OCI-LY1 (cell line): ENCODE results near the gene SPOCK2.

Experiments
- H2AFZ ChIP-seq: fragments of 200-600 bp; sonication (generic), shearing (Covaris generic); 2 replicates; pipeline ENCODE4 v1.6.0; 2014; ENCODE audit warnings: antibody characterized with exemption, mild to moderate bottlenecking, low read length
- H3F3A ChIP-seq: fragments of 200-600 bp; sonication (generic), shearing (Covaris generic); 2 replicates; pipeline ENCODE4 v1.6.0; 2014; ENCODE audit warnings: mild to moderate bottlenecking, antibody characterized with exemption, low read length, moderate library complexity; ENCODE audit not compliant: insufficient read depth
- H3K27ac ChIP-seq: fragments of 200-600 bp; sonication (generic); 2 replicates; pipeline ENCODE4 v1.5.1; 2014; ENCODE audit warnings: low read length, mixed run types, mild to moderate bottlenecking, low read depth; ENCODE audit not compliant: poor library complexity, severe bottlenecking
- H3K27me3 ChIP-seq: fragments of 200-600 bp; sonication (generic); 2 replicates; pipeline ENCODE4 v1.6.0; 2014; ENCODE audit warnings: antibody characterized with exemption, mild to moderate bottlenecking, low read length, moderate library complexity; ENCODE audit not compliant: insufficient read depth
- H3K36me3 ChIP-seq: fragments of 200-600 bp; sonication (generic); 2 replicates; pipeline ENCODE4 v1.6.1; 2014; ENCODE audit warnings: mild to moderate bottlenecking, antibody characterized with exemption, low read length, moderate library complexity, mixed read lengths; ENCODE audit not compliant: insufficient read depth
- H3K4me1 ChIP-seq: fragments of 200-600 bp; sonication (generic); 2 replicates; pipeline ENCODE4 v1.5.1; 2014; ENCODE audit warnings: mild to moderate bottlenecking, low read length, moderate library complexity; ENCODE audit not compliant: insufficient read depth, severe bottlenecking
- H3K4me2 ChIP-seq: fragments of 200-600 bp; sonication (generic), shearing (Covaris generic); 2 replicates; pipeline ENCODE4 v1.6.1; 2014; ENCODE audit warnings: low read length
- H3K4me3 ChIP-seq: fragments of 200-600 bp; sonication (generic); 2 replicates; pipeline ENCODE4 v1.5.1; 2014; ENCODE audit warnings: low read length, low read depth, mild to moderate bottlenecking, mixed read lengths; ENCODE audit not compliant: poor library complexity, severe bottlenecking
- H3K79me2 ChIP-seq: fragments of 200-600 bp; shearing (Covaris generic); 2 replicates; pipeline ENCODE4 v1.6.1; 2016; ENCODE audit warnings: mixed run types, low read length, mixed read lengths; ENCODE audit not compliant: insufficient read depth
- H3K9ac ChIP-seq: fragments of 200-600 bp; sonication (generic), shearing (Covaris generic); 2 replicates; pipeline ENCODE4 v1.6.1; 2014; ENCODE audit warnings: mild to moderate bottlenecking, low read length, mixed read lengths
- H3K9me2 ChIP-seq: fragments of 200-600 bp; sonication (generic), shearing (Covaris generic); 2 replicates; pipeline ENCODE4 v1.6.1; 2014; ENCODE audit warnings: low read depth, mild to moderate bottlenecking, low read length, mixed read lengths
- H3K9me3 ChIP-seq: fragments of 200-600 bp; shearing (Covaris generic); 2 replicates; pipeline ENCODE4 v1.6.1; 2014; ENCODE audit warnings: low read length, mixed read lengths
- H4K20me1 ChIP-seq: fragments of 200-600 bp; sonication (generic), shearing (Covaris generic); 2 replicates; pipeline ENCODE4 v1.6.0; 2016; ENCODE audit warnings: mild to moderate bottlenecking, low read length; ENCODE audit not compliant: insufficient read depth
- CTCF ChIP-seq: fragments of 200-600 bp; sonication (generic), shearing (Covaris generic); IDR thresholded peaks from 2 replicates; pipeline ENCODE4 v1.5.1; 2017; ENCODE audit warnings: mild to moderate bottlenecking, antibody characterized with exemption, low read length, moderate library complexity, mixed read lengths
- EZH2 ChIP-seq: fragments of 200-600 bp; sonication (generic), shearing (Covaris generic); IDR thresholded peaks from 2 replicates; pipeline ENCODE4 v1.8.0; 2017; ENCODE audit warnings: borderline replicate concordance, mixed run types, mild to moderate bottlenecking, antibody characterized with exemption, low read length, moderate library complexity, mixed read lengths

SPOCK2 gene

GRCh38 chr10:72127571-72127970 lies 39.2 kb upstream of the SPOCK2 start:
- H4K20me1 ChIP-seq, result no peaks in the 10 kb centered on the region
- no peaks in the 10 kb centered on the region for H3K9me2 ChIP-seq
- peaks cover 10% of the 10 kb centered on the region for H3K4me1 ChIP-seq
- no peak overlapping the region for H3K9ac ChIP-seq
- H3K36me3 ChIP-seq, result peaks cover 11% of the 10 kb centered on the region; the same call in 1 of the 2 replicates
- no peak overlapping the region for H3K27ac ChIP-seq
- H3K9me3 ChIP-seq, result no peaks in the 10 kb centered on the region
- H2AFZ ChIP-seq, result no peak overlapping the region
- no peak overlapping the region for H3K4me3 ChIP-seq
- TF ChIP-seq CTCF (no peak), EZH2 (no peak)
- no peaks in the 10 kb centered on the region for H3K79me2 ChIP-seq
- H3K4me2 ChIP-seq, result no peak overlapping the region
- no peaks in the 10 kb centered on the region for H3K27me3 ChIP-seq
- H3F3A ChIP-seq, result no peaks in the 10 kb centered on the region

- TF ChIP-seq CTCF (no peak), EZH2 (no peak)
- Histone ChIP-seq H4K20me1 (no peaks in the 10 kb centered on the region), H3K9ac (no peak overlapping the region), H2AFZ (no peak overlapping the region), H3K9me3 (no peaks in the 10 kb centered on the region), H3K4me1 (peaks cover 3% of the 10 kb centered on the region), H3K4me2 (no peak overlapping the region), H3K9me2 (no peaks in the 10 kb centered on the region), H3K27me3 (no peaks in the 10 kb centered on the region), H3K79me2 (no peaks in the 10 kb centered on the region), H3K36me3 (peaks cover 17% of the 10 kb centered on the region), H3K4me3 (no peak overlapping the region), H3K27ac (no peak overlapping the region), H3F3A (no peaks in the 10 kb centered on the region)
Measured at GRCh38 chr10:72126872-72127232, 38.5 kb upstream of the SPOCK2 start.

- H3K27me3 ChIP-seq, result no peaks in the 10 kb centered on the region
- H2AFZ ChIP-seq, result no peak overlapping the region
- H3K9me2 ChIP-seq, result no peaks in the 10 kb centered on the region
- H3K36me3 ChIP-seq, result peaks cover 23% of the 10 kb centered on the region
- no peaks in the 10 kb centered on the region for H4K20me1 ChIP-seq
- H3F3A ChIP-seq, result no peaks in the 10 kb centered on the region
- no peak overlapping the region for H3K4me2 ChIP-seq
- no peak overlapping the region for H3K27ac ChIP-seq
- H3K9me3 ChIP-seq, result no peaks in the 10 kb centered on the region
- H3K79me2 ChIP-seq, result no peaks in the 10 kb centered on the region
- no peak overlapping the region for H3K9ac ChIP-seq
- no peaks in the 10 kb centered on the region for H3K4me1 ChIP-seq
- no peak overlapping the region for H3K4me3 ChIP-seq
- TF ChIP-seq CTCF, result peak; percentile 61
- TF ChIP-seq EZH2, result no peak
Measured at GRCh38 chr10:72126184-72126871, 38.0 kb upstream of the SPOCK2 start.
